HUES6 (cell line): ENCODE data around the gene LCLAT1.

ENCODE experiments used
- H3K27ac ChIP-seq: 2 replicates; pipeline ENCODE4 v1.7.0; 2013; ENCODE audit warnings: low read depth, mild to moderate bottlenecking, low read length, inconsistent platforms
- H3K27me3 ChIP-seq: 2 replicates; pipeline ENCODE4 v1.6.1; 2013; ENCODE audit warnings: low read length; ENCODE audit not compliant: control insufficient read depth, insufficient read depth
- H3K36me3 ChIP-seq: 2 replicates; pipeline ENCODE4 v1.6.1; 2013; ENCODE audit warnings: low read length; ENCODE audit not compliant: control insufficient read depth, insufficient read depth
- H3K4me1 ChIP-seq: 2 replicates; pipeline ENCODE4 v1.6.1; 2013; ENCODE audit warnings: low read length; ENCODE audit not compliant: control insufficient read depth, insufficient read depth
- H3K4me3 ChIP-seq: 2 replicates; pipeline ENCODE4 v1.5.1; 2013; ENCODE audit warnings: low read depth, low read length
- H3K9ac ChIP-seq: one replicate; pipeline ENCODE4 v1.6.1; 2013; ENCODE audit warnings: mild to moderate bottlenecking, low read length
- H3K9me3 ChIP-seq: 2 replicates; pipeline ENCODE4 v1.6.1; 2013; ENCODE audit warnings: low read depth, low read length; ENCODE audit not compliant: control insufficient read depth, insufficient read depth

Gene LCLAT1

DNA sequence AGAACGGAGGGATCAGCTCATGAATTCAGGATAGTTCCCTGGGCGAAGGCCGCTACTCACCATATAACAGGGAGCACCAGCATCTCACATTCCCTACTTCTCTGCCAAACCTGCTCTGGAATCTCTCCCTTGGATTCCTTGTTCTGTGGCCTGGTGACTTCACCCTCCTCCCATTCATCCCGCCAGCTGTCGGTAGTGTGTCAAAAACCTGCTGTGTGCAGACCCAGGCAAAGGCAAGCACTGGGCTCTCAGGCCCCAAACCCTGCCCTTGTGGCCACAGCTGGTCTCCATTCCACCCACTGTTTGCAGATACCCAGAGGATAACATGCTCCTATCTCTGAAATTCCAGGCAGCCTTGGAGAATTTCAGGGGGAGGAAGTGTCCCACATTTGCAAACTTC lies 208.6 kb downstream of the LCLAT1 start:
- no peaks in the 10 kb centered on the region for H3K27me3 ChIP-seq
- no peak overlapping the region for H3K27ac ChIP-seq
- H3K9me3 ChIP-seq = no peaks in the 10 kb centered on the region

DNA sequence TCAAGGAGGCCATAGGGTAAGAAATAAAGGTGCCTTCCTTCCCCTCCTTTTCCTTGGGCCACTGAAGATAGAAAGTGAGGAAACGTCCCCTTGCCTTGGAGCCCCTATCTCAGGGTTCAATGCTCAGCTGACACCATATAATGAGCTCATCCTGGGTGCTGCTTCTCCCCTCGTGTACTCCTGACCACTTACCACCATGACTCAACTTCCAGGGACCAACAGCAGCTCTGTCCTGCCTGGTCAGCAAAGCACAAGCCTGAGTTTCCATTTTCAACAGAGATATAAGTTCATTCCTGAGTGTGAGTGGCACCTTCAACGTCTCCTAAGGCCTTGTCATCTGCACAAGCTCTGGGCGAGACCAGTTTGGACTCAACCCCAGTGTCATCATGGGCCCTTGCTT lies 209.0 kb downstream of the LCLAT1 start:
- Histone ChIP-seq H3K4me1 (peaks cover 19% of the 10 kb centered on the region), H3K9ac (no peak overlapping the region), H3K9me3 (no peaks in the 10 kb centered on the region), H3K4me3 (no peak overlapping the region), H3K27me3 (no peaks in the 10 kb centered on the region), H3K27ac (no peak overlapping the region), H3K36me3 (no peaks in the 10 kb centered on the region)

More for the DNA sequence above, 208.6 kb downstream of the LCLAT1 start:
- no peaks in the 10 kb centered on the region for H3K36me3 ChIP-seq
- H3K4me1 ChIP-seq = peaks cover 19% of the 10 kb centered on the region
- no peak overlapping the region for H3K9ac ChIP-seq
- no peak overlapping the region for H3K4me3 ChIP-seq

DNA sequence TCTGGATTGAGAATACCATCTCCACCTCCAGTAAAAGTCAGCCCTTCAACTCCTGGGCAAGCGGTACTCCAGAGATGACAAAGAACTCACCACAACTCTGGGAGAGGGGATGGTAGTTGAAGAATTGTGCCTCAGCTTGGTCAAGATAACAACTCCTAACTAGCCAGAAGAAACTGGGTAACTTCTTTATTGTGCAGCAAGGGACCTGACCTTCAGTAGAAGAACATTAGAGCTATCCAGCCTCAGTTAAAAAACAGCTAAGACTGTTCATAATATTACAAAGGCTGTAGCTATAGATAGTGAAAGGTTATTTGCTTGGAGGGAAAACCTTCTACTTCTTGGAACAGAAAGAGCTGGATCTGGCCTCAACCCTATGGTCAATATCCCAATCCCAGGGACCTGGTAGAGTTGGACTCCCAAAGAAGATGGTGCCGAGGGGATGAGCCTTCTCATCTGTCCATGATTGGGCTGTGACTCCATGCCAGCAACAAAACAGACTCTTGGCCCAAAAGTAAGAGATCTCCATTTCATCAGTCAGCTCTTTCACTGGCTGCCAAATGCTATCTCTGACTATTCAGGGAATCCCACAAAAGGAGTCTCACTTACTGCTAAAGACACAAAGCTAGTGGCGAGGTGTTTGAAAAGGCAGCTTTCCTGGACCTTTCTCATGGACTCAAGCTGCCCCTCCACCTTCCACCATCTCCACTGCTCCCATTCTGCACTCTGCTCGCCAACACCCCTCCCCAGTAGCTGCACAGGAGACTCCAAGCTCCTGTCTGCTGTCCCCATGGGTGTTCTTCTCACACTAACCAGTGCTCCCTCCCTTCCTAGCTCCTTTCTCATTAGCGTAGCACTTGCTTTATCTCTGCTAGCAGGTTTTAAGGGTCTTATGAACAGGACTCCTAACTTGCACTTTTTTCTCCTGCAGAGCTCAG lies 214.4 kb downstream of the LCLAT1 start:
- Histone ChIP-seq H3K27me3 (no peaks in the 10 kb centered on the region), H3K36me3 (no peaks in the 10 kb centered on the region), H3K4me1 (no peaks in the 10 kb centered on the region; the same call in 1 of the 2 replicates), H3K27ac (no peak overlapping the region), H3K9me3 (peaks cover 10% of the 10 kb centered on the region), H3K4me3 (no peak overlapping the region), H3K9ac (no peak overlapping the region)

DNA sequence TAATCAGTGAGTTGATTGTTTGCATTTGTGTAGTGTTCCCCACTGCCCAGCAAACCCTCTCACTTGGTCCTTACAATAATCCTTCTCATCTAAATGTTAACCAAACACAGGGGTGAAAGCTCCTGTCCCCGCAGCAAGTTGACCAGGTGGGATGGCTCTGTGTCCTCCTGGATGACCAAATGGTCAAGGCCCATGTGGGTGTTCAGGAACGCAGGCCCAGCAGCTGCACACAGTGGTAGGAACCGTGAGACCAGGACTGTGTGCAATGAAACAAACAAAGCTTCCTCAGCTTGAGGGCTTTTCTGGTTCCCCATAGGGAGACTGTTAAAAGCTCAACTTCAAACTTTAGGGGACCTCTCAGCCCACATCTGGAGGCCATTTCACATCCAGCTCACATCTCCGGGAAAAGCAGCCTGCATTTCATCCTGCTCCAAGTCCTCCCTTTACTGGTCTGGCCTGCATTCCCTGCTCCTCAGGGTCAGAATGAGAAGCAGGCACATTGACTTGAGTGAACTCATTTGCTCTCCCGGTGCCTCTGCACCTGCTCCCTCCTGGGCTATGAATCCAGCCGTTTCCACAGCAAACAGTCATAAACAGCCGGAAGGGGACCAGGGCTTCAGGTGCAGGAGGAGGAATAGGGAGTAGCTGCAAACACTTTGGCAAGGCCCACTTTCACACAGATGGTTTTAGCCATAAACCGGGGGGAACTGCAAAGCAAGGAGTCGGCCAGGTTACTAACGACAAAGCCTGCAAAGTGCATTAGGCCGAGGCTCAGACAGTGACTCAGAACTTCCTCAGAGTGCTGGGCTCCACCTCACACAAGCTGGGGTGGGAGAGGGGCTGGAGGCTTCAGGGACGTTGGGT lies 215.5 kb downstream of the LCLAT1 start:
- Histone ChIP-seq H3K9ac (no peak overlapping the region), H3K36me3 (no peaks in the 10 kb centered on the region), H3K9me3 (peaks cover 10% of the 10 kb centered on the region), H3K27ac (no peak overlapping the region), H3K4me3 (no peak overlapping the region), H3K4me1 (no peaks in the 10 kb centered on the region; the same call in 1 of the 2 replicates), H3K27me3 (no peaks in the 10 kb centered on the region)

DNA sequence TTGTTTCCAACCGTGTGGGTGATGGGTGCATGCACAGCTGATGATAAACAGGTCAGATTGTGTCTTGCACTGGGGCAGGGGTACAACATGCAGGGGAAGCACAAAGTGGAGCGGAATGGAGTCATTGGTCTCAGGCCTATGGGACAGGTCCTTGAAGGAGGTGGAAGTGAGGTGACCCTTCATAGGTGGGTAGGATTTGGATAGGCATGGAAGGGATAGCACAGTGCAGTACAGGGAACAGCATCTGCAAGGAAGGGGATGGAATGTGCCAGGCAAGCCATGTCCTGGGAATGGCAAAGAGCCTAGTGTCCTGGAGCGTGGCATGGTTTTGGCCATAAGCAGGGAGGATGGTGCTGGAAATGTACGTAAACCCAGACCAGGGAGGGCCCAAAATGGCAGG lies 216.3 kb downstream of the LCLAT1 start:
- no peaks in the 10 kb centered on the region; the same call in 1 of the 2 replicates for H3K4me1 ChIP-seq
- H3K36me3 ChIP-seq = no peaks in the 10 kb centered on the region
- no peak overlapping the region for H3K9ac ChIP-seq
- peaks cover 10% of the 10 kb centered on the region for H3K9me3 ChIP-seq
- H3K4me3 ChIP-seq = no peak overlapping the region
- H3K27ac ChIP-seq = no peak overlapping the region
- no peaks in the 10 kb centered on the region for H3K27me3 ChIP-seq

DNA sequence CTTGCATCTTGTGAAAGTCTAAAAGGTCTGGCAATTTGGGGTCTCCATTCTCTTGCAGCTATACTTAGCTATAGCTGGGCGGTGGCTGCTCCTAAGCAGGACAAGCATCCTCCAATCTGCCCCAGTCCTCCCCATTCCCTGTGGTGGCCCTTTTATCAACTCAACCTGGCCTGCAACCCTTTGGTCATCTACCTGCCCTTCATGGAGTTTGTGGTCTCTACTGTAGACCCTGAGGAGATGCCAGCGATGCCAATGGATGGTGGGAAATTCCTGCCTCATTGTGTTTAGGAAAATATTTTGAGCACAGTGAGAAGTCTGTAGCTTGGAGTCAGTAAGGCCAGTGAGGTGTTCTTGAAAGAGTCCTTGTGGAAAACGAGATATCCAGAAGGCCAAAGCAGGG lies 216.8 kb downstream of the LCLAT1 start:
- Histone ChIP-seq H3K27me3 (no peaks in the 10 kb centered on the region), H3K27ac (no peak overlapping the region)

DNA sequence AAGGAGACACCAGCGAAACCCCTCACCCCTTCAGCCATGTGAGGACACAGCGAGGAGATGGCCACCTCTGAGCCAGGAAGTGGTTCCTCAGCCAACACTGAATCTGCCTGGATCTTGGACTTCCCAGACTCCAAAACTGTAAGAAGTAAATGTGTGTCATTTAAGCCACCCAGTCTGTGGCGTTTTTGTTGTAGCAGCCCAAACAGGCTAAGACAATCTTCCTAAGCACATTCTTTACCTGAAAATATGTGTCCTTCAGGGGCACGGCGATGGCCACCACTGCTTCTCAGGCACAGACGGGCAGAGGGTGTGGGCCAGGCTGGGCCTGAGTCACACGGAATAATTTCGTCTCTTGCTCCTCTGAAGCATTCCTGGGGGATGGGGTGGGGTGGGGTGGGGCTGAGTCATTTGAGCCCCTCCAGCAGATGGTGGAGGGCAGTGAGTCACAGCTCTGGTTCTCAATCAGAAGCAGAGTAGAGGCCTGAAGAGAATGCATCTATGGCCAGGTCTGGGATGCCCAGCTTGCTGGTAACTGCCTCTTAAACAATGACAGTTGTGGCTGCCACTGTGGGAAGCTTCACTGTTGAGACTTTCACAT lies 217.8 kb downstream of the LCLAT1 start:
- H3K27ac ChIP-seq = no peak overlapping the region
- no peak overlapping the region for H3K9ac ChIP-seq
- H3K36me3 ChIP-seq = no peaks in the 10 kb centered on the region
- H3K9me3 ChIP-seq = peaks cover 18% of the 10 kb centered on the region
- H3K4me1 ChIP-seq = no peaks in the 10 kb centered on the region; the same call in 1 of the 2 replicates
- no peak overlapping the region for H3K4me3 ChIP-seq
- no peaks in the 10 kb centered on the region for H3K27me3 ChIP-seq

More for the DNA sequence above, 216.8 kb downstream of the LCLAT1 start:
- Histone ChIP-seq H3K9ac (no peak overlapping the region), H3K9me3 (peaks cover 10% of the 10 kb centered on the region), H3K4me1 (no peaks in the 10 kb centered on the region; the same call in 1 of the 2 replicates), H3K4me3 (no peak overlapping the region), H3K36me3 (no peaks in the 10 kb centered on the region)

DNA sequence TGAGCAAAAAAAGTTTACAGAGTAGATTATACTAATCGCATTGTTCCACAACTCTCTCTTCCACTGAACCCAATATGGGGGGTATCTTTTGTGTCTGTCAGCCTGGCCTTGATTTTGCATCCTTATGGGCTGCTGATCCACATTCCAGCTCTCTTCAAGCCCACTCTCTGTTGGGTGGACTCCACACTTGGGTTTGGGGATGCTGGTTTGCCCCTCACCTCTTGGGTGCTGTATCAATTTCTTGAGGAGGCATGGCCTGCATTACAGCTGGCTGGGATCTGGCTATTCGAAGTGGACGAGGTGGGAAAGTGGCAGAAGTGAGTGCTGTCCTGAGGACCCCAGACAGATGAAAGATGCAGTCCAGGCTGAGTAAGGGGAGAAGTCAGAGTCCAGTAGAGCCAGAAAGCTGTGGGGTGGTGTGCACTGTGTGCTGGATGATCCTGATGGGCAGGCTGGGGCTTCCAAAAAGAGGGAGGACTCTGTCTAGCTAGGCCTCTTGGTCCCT lies 218.8 kb downstream of the LCLAT1 start:
- no peaks in the 10 kb centered on the region for H3K36me3 ChIP-seq
- no peaks in the 10 kb centered on the region for H3K27me3 ChIP-seq
- no peaks in the 10 kb centered on the region; the same call in 1 of the 2 replicates for H3K4me1 ChIP-seq
- peaks cover 26% of the 10 kb centered on the region for H3K9me3 ChIP-seq
- H3K4me3 ChIP-seq = no peak overlapping the region
- H3K9ac ChIP-seq = no peak overlapping the region
- H3K27ac ChIP-seq = no peak overlapping the region

DNA sequence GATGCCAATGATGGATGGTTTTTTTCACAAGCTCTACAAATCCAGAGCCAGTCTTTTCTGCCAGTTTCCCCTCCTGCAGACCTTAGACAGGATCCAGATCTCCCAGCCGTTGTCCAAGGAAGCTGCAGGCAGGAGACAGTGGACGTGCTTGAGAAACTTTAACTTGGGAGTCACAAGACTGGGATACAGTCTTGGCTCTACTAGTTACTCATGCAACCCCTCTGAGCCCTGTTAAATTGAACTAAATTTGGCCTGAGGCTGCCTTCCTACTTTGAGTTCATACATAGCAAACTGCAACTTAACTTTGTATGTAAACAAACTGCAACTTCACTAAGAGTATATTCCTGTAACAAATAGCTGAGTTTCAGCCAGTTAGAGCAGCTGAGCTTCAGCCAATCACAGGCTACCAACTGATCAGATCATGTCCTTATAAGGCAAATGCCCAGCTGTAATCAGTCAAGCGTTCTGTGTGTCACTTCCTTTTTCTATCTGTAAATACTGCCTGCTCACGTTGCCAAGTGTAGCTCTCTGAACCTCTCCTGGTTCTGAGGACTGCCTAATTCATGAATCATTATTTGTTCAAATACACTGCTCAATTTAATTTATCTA lies 219.3 kb downstream of the LCLAT1 start:
- H3K4me3 ChIP-seq = no peak overlapping the region
- H3K9me3 ChIP-seq = peaks cover 30% of the 10 kb centered on the region
- no peak overlapping the region for H3K9ac ChIP-seq
- no peaks in the 10 kb centered on the region for H3K36me3 ChIP-seq
- no peaks in the 10 kb centered on the region; the same call in 1 of the 2 replicates for H3K4me1 ChIP-seq
- no peak overlapping the region; the same call in 1 of the 2 replicates for H3K27ac ChIP-seq
- no peaks in the 10 kb centered on the region for H3K27me3 ChIP-seq

DNA sequence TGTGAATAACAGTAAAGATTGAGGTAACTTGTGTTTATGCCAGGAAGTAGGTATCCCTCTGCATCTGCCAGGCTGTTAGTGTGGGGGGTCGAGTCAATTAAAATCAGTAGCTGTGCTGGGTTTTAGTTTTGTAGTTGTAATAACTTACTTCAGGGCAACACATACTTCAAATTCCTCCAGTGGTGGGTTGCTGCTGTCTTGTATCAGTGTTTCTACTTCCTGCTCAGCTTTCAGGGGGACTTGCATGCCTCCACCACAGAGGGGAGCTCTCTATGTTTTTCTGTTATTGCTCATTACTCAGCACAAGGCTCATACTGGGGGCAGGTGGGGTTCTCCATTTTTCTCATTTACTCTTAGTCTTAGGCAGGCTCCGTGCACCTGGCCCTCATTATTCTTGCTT lies 223.4 kb downstream of the LCLAT1 start:
- H3K27ac ChIP-seq = no peak overlapping the region
- no peak overlapping the region for H3K9ac ChIP-seq
- H3K4me1 ChIP-seq = no peaks in the 10 kb centered on the region
- H3K9me3 ChIP-seq = peaks cover 20% of the 10 kb centered on the region
- H3K27me3 ChIP-seq = no peaks in the 10 kb centered on the region
- H3K36me3 ChIP-seq = no peaks in the 10 kb centered on the region
- H3K4me3 ChIP-seq = no peak overlapping the region
